ENCODE data around the gene PRR19.

- TF ChIP-seq CTCF (IDR thresholded peaks at IDR 0.05; ENCODE audit: insufficient read depth, low read depth, low read length) (no peak), EZH2 (IDR thresholded peaks at IDR 0.05; ENCODE audit: insufficient read depth, low read length) (no peak)
Measured at GRCh38 chr19:42267644-42268141, 34.2 kb upstream of the PRR19 start.
